ENCODE measurements around the gene ESPNL.
"Not testable (repeated sequence)": the region's sequence is repeated elsewhere in the genome, so short reads cannot be mapped to it uniquely, and the experiment has no call there.

ESPNL gene

DNA sequence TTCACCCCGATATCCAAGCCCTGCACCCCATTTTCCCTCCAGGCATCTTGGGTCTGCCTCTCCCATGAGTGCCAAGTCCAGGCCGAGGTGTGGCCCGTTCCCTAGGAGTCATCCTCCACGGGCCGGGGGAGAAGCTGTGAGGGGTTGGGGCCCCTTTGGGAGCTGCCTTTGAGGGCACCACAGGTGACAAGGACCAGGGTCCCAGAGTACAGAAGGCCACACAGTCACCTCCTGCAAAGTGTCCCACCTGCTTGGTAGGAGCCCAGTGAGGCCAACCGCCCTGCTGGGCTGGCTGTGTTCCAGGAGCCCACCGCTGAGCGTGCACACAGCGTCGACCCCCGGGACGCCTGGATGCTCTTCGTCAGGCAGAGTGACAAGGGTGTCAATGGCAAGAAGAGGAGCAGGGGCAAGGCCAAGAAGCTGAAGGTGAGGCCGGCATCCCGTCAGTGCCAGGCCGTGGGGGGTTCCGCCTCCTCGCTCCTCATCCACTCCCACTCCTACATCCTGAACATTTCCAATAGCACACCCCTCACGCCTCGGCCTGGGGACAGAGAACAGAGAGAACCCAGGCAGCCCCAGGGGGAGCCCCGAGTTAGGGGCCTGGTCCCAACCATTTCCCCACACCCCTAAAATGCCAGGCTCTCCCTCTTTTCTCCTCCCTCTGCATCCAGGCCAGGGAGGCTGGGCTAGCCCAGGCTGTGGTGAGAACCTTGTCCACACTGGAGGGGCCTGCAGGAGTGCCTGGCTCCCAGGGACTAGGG, 61.3 kb downstream of the ESPNL start:
- no peak for DNase-seq

DNA sequence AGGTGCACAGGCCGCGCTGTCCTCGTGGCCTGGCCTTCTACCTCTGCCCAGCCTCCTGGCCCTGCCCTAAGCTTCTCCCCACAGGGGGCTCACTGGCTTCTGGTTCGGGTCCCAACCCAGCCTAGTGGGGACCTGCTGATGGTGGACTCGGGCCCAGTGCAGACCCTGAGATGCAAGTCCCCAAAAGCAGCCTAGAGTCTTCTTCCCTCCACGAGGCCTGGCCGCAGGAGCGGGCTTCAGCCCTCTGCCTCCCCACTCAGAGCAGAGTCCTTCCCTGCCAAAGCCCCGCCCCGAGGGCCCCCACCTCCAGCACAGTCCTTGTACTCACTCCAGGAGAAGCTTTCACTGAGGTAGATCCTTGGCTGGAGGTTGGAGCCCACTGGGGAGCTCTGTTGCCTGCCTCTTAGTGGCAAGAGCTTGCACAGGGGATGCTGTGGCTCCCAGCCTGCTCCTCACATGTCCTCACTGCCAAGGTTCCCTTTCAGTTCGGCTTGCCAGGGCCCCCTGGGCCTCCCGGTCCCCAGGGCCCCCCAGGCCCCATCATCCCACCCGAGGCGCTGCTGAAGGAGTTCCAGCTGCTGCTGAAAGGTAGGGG, 62.2 kb downstream of the ESPNL start:
- DNase-seq, result no peak

DNA sequence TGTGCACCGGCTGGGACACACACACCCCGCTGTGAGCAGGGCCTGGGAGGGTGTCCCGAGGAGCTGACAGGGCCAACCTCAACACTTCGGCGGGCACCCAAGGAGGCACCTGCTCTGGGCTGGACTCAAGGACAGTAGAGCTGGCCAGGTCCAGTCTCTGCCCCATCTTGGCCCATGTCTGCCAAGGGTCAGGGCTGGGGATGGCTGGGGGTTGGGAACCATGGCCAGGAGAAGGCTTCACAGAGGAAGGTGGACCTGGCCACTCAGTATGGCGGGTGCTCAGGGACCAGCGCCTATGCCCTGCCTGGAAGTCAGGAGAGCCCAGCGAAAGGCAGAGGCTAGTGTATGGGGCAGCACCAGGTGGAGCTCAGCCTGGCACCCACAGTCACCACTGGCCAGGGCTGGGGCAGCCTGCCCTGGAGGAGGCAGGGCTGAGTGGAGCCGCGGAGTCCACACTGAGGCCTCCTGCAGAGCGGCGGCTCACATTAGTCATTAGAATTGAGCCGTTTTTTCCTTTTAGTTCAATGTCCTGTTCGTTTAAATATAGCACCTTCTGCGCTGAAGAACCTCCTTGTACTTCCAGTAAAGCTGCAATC, 62.8 kb downstream of the ESPNL start:
- DNase-seq, result no peak

DNA sequence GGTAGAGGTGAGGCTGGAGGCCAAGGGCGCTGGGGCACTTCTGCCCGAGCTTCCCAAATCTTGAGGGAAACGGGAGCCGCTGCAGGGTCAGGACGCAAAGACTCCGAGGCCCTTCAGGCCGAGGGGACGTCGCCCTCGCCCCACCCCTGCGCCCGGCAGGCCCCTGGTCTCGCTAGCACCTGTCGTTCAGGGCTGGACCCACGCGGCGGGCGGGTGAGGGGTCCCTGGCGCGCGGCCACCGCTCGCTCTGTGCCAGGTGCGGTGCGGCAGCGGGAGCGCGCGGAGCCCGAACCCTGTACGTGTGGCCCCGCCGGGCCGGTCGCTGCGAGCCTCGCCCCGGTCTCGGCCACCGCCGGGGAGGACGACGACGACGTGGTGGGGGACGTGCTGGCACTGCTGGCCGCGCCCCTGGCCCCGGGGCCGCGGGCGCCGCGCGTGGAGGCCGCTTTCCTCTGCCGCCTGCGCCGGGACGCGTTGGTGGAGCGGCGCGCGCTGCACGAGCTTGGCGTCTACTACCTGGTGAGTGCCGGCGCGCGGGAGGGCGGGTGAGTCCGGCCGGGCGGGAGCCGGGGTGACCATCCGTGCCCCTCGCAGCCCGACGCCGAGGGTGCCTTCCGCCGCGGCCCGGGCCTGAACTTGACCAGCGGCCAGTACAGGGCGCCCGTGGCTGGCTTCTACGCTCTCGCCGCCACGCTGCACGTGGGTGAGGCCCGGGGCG, 63.5 kb downstream of the ESPNL start:
- no peak for DNase-seq

DNA sequence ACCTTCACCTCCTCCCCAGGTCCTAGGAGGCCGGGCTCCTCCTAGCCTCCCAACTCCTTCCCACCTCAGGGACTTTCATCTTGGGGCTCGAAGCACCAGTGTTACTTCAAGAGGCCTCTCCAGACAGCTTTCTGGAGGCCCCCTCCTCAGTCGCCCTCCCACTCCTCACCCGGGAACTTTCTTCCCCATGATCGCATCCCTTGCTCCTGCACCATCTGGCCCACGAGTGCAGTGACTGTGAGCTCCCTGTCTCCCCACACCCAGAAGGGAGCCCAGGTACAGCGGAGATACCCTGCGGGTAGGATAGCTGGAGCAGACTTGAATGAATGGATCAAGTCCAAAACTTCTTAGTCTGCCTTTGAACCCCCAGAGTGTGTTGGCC, 64.8 kb downstream of the ESPNL start:
- no peak for DNase-seq

DNA sequence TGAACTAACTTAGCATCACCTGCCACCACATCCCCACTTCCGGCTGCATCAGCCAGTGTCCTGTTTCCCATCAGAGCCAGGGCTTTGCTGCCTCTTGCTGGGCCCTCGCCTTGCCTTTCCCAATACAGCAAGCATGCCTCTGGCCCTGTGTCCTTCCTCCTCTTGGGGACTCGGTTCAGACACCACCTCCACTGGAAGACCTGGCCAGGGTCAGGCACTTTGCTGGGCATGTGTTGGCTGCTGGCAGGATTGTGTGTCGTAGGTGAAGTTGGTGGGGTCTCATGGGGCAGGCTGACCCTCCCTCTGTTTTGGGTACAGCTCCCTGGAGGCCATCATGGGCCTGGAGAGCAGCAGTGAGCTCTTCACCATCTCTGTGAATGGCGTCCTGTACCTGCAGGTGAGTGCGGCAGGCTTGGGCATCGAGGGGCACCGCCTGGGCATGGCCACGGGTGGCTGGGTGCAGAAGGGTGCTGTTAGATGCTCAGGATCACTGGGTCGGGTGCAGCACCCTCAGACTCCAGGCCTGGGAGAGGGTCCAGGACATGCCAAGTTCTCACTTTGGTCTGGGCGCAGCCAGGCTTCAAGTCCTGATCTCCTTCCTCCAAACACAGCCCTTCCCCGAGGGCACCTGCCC, 65.3 kb downstream of the ESPNL start:
- DNase-seq, result no peak

DNA sequence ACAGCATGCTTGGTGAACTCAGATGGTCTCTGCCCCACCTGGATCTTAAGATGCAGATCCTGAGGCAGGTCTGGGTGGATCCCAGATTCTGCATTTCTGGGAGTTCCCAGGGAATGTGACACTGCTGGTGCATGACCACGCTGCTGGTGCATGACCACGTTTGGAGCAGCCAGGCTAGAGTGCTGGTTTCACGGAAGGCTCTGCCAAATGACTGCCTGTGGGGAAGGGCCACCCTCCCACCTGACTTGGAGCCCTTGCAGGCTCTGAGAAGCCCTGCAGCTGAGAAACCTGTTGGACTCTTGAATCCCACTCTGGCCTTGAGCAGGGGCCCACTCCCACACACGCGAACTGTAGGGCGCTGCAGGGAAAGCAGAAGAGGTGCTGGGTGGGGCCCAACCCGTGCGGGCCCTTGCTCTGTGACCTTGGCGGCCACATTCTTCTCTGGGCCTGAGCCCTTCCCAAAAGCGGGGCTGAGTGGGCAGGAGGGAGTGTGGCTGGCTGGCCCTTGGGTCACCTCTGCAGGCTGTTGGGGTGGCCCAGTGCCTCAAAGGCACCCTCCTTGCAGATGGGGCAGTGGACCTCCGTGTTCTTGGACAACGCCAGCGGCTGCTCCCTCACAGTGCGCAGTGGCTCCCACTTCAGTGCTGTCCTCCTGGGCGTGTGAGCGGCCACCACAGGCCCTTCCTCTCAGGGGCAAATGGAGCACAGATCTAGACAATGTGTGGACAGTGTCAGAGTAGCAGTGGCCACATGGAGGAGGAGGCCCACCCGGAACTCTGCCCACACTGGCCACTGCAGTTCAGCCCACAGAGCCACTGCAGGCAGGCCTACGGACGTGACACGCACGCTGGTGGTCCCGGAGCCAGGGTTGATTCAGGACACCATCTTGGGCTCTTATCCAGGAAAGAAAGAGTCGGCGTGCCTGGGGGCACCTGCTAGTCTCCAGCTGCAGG, 66.5 kb downstream of the ESPNL start:
- no peak for DNase-seq

DNA sequence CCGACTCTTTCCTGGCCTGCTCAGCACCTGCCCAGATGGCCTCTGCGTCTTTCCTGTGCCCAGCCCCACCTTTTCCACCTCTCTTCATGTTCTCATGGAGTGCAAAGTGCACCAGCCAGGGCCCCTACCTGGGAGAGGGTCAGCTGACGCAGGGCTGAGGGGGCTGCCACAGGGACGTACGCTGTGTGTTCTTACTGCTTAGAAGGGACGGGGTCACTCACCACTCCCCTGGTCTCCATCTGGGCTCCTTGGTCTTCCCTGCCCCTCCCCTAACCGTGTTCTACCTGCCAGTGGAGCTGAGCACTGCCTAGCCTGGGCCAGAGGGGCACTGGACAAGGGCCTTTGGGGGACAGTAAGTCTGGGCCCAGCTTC, 67.2 kb downstream of the ESPNL start:
- no peak for DNase-seq

DNA sequence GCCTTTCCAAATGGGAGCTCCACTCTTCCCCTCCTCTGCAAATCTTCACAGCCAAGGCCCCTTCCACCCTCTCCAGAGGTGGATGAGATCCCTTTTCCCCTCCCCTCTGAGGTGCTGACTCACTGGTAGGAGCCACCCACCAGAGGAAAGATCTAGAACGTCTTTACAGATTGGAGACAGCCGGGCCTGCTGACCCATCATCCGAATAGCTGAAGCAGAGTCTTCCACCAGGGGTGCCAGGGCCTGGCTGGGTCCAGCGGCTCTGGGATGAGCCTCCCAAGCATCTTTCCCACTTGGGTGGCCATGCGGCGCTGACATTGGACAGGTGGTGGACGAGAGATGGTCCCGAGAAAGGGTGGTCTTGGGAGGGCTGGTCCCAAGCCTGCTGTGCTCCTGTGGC, 67.6 kb downstream of the ESPNL start:
- DNase-seq, result no peak

DNA sequence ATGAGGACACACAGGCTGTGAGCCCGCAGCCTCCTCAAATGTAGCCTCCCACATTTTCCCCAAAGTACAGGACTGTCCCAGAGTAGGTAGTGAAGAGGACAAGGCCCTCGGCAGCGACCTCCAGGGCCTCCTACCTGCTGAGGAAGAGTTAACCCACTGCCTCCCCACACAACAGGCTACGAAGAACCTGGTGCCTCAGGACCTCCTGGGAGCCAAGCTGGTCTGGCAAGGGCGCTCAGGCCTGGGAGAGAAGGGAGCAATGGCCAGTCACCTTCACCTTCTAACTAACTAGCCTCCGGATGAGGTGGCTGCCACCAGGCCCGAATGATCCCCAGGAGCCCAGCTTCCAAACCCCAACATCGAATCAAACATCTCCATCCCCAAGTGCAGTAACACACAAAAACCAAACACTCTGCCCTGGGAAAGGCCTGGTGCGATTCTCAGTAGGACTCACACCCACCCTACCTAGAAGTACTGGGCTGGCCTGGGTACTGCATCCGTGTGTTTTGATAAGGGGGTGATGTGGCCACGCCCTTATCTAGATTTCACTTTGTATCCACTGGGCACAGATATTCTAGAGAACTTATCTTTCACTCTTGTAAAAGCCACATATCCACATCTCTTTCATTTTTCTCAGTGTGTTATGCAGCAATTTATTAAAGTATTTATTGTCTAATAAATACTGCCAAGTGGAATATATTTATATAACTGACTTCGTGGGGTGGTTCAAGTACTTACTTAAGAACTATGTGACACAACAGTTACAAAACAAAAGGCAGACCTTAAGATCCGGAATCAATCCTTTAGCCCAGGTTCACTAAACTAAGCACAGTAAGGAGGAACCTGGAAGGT, 68.3 kb downstream of the ESPNL start:
- no peak for DNase-seq

DNA sequence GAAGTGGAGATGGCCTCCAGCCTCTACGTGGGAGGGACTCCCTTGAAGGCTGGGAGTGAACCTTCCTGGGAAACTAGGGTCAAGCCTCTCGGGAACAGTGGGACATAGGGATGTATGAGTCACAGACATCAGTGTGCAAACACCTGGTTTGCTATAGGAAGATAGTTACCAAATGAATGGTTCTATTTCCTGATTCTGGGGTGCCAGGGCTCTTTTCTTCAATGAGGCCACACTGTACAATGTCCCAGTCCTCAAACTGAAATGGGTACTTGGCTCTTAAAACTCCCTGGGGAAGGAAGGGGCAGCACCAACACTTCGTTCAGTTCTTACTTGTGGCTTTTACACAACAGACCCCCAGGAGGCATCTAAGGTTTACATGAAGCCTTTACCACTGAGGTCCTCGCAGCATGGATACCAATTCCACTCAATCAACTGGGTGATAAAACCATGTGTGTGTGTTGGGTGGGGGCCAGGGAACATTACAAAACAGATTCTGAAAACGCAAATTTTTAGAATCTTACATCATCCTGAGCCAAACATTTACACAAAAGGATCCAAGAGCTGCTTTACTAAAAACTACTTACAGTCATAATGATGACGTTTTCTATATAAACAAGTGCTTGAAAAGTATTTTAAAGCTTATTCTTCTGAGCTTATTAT, 69.0 kb downstream of the ESPNL start:
- no peak for DNase-seq

DNA sequence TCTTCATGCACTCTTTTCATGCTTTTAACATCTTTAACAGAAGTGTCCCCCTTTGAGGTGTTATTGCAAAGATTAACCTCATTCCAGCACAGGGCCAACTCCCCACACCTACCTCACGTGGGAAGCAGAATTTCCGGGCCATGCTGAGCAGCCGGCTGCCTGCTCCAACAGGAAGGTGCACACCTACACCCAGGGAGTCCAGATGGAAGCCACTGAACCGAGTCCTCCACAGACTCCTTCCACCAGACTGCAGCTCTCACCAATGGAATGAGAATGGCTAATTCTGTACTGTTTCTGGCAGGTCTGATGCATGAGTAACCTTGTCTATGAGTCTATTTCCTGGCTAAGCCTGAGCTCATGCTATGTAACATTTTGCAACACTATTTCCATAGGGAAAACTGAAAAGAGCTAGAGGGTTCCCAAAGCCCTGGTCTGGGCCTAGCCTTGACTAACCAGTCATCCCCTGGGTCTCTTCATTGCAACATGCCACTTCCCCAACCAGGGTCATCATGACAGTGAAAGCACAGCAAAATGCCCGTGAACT, 69.6 kb downstream of the ESPNL start:
- DNase-seq, result no peak

DNA sequence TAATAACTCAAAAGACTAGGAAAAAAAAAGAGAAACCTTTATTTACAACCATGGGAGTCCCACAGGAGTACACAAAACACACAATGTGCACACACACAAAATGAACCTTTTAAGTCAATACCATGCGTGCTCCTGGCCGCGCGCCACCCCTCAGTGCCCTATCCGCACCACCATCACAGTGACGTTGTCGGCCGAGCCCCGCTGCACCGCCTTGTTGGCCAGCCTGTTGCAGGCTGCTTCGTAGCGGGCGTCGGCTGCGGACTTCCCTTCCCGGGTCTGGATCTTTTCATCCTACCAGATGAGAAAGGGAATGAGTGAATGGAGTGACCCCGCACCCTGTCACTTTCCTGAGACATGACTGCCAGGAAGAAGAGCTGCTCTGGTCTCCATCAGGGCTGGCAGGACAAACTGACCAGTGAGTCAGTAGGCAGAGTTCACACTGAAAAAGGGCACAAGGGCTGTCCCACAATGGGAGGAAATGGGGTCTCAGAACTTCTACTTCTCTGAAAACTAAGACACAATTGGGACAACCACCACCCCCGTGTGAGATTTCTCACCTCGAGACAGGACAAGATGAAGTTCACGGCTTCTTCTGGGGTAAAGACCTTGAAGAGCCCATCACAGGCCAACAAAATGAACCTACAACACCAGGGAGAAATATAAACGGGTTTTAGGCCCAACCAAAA, 70.4 kb downstream of the ESPNL start:
- no peak for DNase-seq

DNA sequence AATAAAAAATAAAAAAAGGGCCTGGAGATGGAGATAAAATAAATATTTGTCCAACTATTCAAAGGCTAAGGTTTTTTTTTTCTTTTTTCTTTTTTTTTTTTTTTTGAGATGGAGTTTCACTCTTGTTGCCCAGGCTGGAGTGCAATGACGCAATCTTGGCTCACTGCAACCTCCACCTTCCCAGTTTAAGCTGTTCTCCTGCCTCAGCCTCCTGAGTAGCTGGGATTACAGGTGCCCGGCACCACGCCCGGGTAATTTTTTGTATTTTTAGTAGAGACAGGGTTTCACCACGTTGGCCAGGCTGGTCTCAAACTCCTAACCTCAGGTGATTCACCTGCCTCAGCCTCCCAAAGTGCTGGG, 70.9 kb downstream of the ESPNL start:
- DNase-seq, result not testable (repeated sequence)

DNA sequence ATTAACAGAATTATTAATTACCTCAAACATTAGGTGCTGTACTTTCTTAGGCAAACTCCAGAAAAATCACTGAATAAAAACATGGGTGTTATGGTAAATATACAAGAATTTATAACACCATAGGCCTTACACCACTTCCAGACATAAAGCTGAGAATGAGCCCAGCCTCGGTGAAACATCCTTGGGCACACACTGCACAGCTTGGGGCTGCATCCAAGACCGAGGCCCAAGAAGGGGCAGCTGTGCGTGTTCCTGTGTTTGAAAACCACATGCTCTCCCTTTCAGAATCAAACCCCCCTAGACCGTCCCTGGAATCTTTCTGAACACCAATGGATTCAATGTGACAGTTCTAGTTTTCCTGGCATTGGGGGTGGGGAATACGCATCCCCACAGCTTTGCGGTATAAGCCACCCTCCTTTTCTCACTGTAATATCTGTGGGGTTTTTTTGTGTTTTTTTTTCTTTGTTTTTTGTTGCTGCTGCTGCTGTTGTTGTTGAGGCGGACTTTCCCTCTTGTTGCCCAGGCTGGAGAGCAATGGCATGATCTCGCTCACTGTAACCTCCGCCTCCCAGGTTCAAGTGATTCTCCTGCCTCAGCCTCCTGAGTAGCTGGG, 71.5 kb downstream of the ESPNL start:
- DNase-seq, result no peak

DNA sequence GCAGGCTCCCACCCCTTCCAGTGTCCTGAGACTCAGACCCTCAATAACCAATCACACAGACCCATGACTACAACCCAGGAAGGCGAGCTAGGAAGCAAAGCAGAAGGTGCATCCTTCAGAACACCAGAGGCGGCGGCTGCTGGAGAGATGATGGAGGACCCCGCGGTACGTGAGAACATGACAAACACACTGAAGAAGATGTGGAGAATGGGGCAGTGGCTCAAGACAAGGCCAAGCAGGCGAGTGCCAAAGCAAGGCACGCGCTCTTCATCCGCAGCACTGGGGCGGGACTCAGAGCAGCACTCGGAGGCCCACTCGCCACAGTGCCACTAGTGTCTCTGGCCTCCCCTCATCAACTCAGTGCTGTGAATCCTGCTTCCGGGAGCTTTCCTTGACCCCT, 72.3 kb downstream of the ESPNL start:
- no peak for DNase-seq

DNA sequence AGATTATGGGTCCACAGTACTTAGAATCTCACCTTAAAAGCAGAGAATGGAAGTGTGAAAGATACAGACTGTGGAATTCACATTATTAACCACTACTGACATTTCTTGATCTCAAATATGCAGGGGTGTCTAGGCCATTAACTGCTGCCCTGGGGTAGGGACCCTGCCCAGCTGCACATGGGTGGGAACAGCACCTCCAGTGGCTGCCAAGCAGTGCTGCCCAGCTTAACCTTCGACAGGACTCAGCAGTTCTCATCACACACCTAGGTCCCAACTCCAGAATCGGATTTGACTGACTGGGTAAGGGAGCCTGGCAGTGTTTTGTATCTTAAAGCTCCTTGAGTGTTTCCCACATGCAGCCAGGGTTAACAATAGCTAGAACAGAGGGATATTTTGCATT, 73.6 kb downstream of the ESPNL start:
- DNase-seq, result no peak

DNA sequence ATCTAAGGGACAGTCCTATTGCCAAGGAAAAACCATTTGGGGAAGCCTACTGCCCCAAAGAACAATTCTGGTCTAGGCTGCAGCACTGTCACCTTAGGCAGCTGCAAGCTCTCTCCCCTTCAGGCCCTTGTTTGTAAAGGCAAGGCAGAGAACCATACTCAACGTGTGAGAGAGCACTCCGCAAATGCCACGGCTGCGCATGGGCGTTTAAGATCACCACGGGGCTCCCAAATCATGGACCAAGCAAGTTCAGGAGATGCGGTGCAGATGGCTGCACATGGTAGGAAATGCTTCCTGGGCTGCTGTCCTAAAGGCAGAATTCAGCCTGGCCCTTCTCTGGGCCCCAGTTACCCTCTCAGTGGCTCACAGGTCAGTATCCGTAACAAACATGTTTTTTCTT, 74.2 kb downstream of the ESPNL start:
- no peak for DNase-seq

DNA sequence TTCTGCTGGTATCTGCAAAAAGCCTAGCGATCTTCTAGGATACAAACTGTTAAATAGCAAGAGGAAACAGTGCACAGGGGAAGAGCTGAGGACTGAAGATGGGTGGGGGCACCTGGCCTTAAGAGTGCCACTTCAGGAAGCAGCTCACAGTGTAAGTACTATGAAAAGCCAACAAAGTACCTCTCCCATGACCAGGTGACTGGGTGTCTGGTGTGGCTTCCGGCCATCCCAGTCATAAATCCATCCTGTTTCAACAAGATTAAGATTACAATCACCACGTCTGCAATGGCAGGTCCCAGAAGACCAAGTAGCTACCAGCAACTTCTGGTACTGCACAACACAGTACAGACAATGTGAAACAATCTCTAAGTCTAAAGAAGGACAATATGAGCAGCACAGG, 74.6 kb downstream of the ESPNL start:
- DNase-seq, result no peak
